Muscle layer of duodenum (tissue), 2 donors: ENCODE results near the gene MTHFD1.

ENCODE experiments used
- H3K27ac ChIP-seq: one replicate; pipeline ENCODE4 v1.7.0; 2013; ENCODE audit warnings: mild to moderate bottlenecking, low read length
- H3K27me3 ChIP-seq: one replicate; pipeline ENCODE4 v1.7.0; 2013; ENCODE audit warnings: low read depth, mild to moderate bottlenecking, control low read depth, low read length
- H3K36me3 ChIP-seq, 2 donors: one replicate each; pipeline ENCODE4 v1.7.0; 2013; ENCODE audit warnings: low read length in 2 of 2, control low read depth in 1 of 2, mild to moderate bottlenecking in 1 of 2; ENCODE audit not compliant: insufficient read depth in 2 of 2, control insufficient read depth in 1 of 2
- H3K4me1 ChIP-seq, 2 donors: one replicate each; pipeline ENCODE4 v1.7.0; 2013; ENCODE audit warnings: low read length in 2 of 2, mild to moderate bottlenecking in 2 of 2, control low read depth in 1 of 2, moderate library complexity in 1 of 2; ENCODE audit not compliant: insufficient read depth in 2 of 2, control insufficient read depth in 1 of 2
- H3K4me3 ChIP-seq, 2 donors: one replicate each; pipeline ENCODE4 v1.7.0; 2013; ENCODE audit warnings: low read length in 2 of 2, low read depth in 1 of 2, mild to moderate bottlenecking in 1 of 2
- H3K9me3 ChIP-seq, 2 donors: one replicate each; pipeline ENCODE4 v1.7.0; 2013; ENCODE audit warnings: low read length in 2 of 2, control low read depth in 1 of 2, mild to moderate bottlenecking in 1 of 2; ENCODE audit not compliant: control insufficient read depth in 1 of 2
- donor health status: healthy.

Gene MTHFD1

DNA sequence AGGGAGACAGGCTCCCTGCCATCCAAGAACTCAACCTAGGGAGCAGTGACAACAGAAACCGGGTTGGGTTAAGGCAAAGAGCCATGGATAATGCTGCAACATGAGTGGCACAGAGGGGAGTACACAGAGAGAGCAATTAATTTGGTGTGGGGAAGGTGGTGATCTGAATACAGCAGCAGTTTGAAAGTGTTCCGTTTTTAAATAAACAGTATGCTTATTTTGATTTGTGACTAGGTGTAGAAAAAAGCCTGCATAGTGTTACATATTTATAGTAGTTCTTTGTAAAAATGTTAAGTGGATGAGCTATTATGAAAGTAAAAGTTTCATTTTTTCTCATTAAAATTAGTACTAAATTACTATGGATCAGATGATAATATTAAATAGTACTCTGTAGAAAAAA lies 85.9 kb downstream of the MTHFD1 start:
- Histone ChIP-seq H3K27me3 (no peaks in the 10 kb centered on the region), H3K4me1 (peaks cover 0 to 3% of the 10 kb centered on the region in 2 donors), H3K9me3 (no peaks in the 10 kb centered on the region), H3K36me3 (no peaks in the 10 kb centered on the region), H3K4me3 (no peak overlapping the region), H3K27ac (no peak overlapping the region)

DNA sequence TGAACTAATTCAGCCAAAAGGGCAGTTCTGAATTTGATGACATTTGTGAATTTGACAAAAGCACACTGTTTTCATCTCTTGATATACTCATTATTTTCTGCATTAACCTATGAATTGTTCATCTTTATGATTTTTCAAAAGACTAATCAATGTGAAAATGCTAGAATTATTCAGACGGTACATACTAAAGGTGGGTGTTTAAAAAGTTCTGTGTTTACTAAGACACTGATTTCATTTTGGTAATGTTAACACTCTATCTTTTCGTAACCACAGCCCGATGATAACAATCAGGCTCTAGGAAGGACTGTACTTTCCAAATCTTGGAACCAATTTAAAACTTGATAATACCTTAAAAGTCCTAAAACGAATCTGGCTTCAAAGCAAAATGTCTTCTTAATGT lies 86.5 kb downstream of the MTHFD1 start:
- H3K27me3 ChIP-seq = no peaks in the 10 kb centered on the region
- H3K9me3 ChIP-seq = no peaks in the 10 kb centered on the region
- no peak overlapping the region for H3K4me3 ChIP-seq
- no peak overlapping the region for H3K27ac ChIP-seq
- H3K4me1 ChIP-seq = peaks cover 0 to 3% of the 10 kb centered on the region in 2 donors
- peaks cover 0 to 3% of the 10 kb centered on the region in 2 donors for H3K36me3 ChIP-seq

DNA sequence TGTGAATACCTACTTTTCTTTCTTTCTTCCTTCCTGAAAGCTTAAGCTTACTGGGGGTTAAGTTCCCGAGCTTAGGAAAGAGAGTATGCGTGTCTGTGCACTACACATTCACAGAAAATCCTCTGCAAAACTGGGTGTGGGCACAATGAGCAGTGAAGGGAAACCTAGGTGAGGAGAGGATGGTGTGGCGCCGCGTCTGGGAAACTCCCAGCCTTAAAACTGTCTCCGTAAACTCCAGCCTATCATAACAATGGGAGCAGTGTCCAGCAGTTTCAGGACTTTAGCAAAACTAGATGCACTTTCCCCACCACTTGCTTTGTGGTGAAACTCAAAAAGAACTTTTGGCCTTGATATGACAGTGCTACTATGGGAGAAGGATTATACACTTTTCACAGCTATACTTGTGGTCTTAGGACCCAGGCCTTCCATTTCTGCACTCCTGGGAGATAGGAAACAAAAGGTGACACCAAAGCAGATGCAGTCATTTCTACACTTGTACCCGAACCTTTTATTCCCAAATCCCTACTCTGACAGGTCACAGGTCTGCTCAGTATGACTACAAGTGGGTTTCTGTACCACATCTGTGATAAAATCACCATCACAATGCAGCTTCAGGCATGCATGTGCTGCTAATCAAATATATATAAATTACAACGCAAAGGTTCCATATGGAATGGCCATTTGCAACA lies 87.6 kb downstream of the MTHFD1 start:
- Histone ChIP-seq H3K4me1 (peaks cover 0 to 3% of the 10 kb centered on the region in 2 donors), H3K27ac (no peak overlapping the region), H3K4me3 (no peak overlapping the region), H3K27me3 (no peaks in the 10 kb centered on the region), H3K9me3 (no peaks in the 10 kb centered on the region), H3K36me3 (peaks cover 0 to 4% of the 10 kb centered on the region in 2 donors)

DNA sequence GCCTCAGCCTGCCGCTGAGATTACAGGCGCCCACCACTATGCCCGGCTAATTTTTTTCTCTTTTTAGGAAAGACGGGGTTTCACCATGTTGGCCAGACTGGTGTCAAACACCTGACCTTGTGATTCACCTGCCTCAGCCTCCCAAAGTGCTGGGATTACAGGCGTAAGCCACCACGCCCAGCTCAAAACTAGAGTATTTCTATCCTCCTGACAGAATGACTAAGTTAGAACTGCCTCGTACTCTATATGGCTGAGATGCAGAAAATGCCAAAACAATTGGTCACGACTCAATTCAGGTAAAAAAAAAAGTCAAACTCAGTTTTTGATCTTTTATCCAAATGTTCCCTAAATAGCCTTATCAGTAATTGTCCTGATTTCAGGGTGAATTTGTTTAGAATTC lies 88.3 kb downstream of the MTHFD1 start:
- H3K4me1 ChIP-seq = peaks cover 0 to 3% of the 10 kb centered on the region in 2 donors
- no peaks in the 10 kb centered on the region for H3K9me3 ChIP-seq
- H3K4me3 ChIP-seq = no peak overlapping the region
- H3K27me3 ChIP-seq = no peaks in the 10 kb centered on the region
- H3K27ac ChIP-seq = no peak overlapping the region
- peaks cover 0 to 4% of the 10 kb centered on the region in 2 donors for H3K36me3 ChIP-seq

DNA sequence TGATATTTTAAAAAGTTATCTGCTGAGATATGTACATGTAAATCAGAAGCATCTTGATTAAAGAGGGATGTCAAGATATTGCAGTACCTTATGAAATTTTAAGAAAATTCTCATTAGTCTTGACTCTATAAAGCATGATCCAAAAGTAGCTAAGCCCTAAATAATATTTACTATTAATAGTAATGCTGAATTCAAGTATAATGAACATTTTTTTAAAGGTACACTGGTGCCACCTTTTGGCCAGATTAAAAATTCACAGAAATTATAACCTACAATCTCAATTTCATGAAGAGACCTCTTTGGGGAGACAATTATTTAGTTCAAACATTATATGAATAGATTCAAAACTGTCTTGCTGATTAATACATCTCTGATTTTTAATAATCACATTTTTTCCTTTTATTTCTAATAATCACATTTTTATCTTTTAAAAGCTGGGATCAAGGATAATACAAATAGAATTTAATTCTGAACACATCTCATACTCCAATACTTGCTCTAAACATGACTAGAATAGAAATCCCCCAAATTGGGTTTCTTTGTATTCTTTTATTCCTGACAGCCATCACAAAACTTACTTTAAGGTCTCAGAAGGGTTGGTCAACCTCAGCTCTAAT lies 90.6 kb downstream of the MTHFD1 start:
- Histone ChIP-seq H3K4me1 (peaks cover 0 to 3% of the 10 kb centered on the region in 2 donors), H3K27ac (no peak overlapping the region), H3K9me3 (no peaks in the 10 kb centered on the region), H3K36me3 (peaks cover 0 to 4% of the 10 kb centered on the region in 2 donors), H3K27me3 (no peaks in the 10 kb centered on the region), H3K4me3 (no peak overlapping the region)

DNA sequence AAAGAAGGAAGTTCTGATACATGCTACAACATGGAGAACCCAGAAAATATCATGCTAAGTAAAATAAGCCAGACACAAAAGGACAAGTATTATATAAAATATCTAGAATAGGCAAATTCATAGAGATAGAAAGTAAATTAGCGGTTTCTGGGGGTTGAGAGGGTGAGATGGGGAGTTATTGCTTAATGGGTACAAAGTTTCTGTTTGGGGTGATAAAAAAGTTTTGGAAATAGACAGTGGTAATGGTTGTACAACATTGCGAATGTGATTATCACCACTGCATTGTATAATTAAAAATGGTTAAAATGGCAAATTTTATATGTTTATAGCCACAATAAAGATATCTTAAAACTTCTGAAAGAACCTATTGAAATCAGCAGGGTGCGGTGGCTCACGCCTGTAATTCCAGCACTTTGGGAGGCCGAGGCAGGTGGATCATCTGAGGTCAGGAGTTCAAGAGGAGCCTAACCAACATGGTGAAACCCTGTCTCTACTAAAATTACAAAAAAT lies 100.5 kb downstream of the MTHFD1 start:
- Histone ChIP-seq H3K36me3 (peaks cover 22 to 31% of the 10 kb centered on the region in 2 donors), H3K4me1 (no peaks in the 10 kb centered on the region)

DNA sequence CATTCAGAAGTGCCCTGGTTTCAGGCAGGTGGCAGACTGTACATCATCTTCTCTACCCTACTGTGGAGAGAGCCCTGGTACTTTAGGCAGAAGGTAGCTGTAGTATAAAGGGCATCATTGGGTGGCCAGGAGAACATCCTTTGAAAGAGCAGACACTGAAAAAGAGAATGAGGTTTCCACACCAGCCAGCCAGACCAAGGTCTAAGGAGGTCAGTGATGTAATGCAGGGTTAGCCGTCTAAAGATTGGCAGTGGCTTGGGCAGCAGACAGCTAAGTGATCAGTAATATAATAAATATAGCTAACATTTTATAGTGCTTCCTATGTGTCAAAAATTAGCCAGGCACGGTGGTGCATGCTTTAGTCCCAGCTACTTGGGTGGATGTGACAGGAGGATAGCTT lies 103.5 kb downstream of the MTHFD1 start:
- H3K27me3 ChIP-seq = no peaks in the 10 kb centered on the region
- H3K36me3 ChIP-seq = peaks cover 13 to 25% of the 10 kb centered on the region in 2 donors
- H3K4me1 ChIP-seq = no peaks in the 10 kb centered on the region
- no peaks in the 10 kb centered on the region for H3K9me3 ChIP-seq
- no peak overlapping the region for H3K4me3 ChIP-seq
- H3K27ac ChIP-seq = no peak overlapping the region

More for the DNA sequence above, 100.5 kb downstream of the MTHFD1 start:
- H3K4me3 ChIP-seq = no peak overlapping the region
- no peaks in the 10 kb centered on the region for H3K9me3 ChIP-seq
- no peak overlapping the region for H3K27ac ChIP-seq
- H3K27me3 ChIP-seq = no peaks in the 10 kb centered on the region

DNA sequence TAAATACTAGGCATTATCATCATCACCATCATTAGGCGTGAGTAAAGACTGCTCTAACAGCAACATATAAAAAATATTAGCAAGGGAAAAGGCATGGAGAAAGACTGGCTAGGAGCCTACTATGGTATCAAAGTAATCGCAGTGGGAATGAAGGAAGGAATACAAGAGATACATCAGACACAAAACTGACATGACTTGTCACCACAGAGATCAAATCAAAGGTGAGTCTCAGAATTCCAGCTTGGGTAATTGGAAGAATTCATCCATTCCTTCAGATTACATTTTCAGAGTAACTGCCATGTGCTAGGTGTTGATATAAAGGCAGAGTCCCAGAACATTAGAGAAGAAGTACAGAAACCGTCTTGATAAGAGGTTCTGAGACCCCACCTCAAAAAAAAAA lies 105.3 kb downstream of the MTHFD1 start:
- Histone ChIP-seq H3K27me3 (no peaks in the 10 kb centered on the region), H3K9me3 (no peaks in the 10 kb centered on the region), H3K4me3 (no peak overlapping the region), H3K36me3 (peaks cover 0 to 8% of the 10 kb centered on the region in 2 donors), H3K27ac (no peak overlapping the region), H3K4me1 (no peaks in the 10 kb centered on the region)

DNA sequence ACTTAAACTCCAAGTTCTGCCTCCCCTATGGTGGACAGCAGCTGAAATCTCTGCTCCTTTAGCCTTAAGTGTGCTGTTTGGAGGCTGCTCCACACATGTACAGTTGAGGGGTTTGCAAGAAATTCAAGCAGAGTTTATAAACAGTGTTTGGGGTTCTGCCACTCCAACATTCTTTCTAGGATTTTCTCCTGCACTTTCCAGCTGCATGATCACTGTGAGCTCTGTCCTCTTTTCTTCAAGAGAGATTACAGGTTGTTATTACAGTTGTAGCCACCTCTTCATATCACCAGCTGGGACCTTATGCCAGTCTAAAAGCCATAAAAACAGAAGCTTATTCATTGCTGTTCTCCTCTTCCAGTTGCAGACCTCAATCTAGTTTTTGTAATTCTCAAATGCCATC lies 107.1 kb downstream of the MTHFD1 start:
- no peaks in the 10 kb centered on the region for H3K27me3 ChIP-seq
- H3K9me3 ChIP-seq = no peaks in the 10 kb centered on the region
- peaks cover 0 to 7% of the 10 kb centered on the region in 2 donors for H3K36me3 ChIP-seq
- H3K27ac ChIP-seq = no peak overlapping the region
- H3K4me1 ChIP-seq = no peaks in the 10 kb centered on the region
- H3K4me3 ChIP-seq = no peak overlapping the region

DNA sequence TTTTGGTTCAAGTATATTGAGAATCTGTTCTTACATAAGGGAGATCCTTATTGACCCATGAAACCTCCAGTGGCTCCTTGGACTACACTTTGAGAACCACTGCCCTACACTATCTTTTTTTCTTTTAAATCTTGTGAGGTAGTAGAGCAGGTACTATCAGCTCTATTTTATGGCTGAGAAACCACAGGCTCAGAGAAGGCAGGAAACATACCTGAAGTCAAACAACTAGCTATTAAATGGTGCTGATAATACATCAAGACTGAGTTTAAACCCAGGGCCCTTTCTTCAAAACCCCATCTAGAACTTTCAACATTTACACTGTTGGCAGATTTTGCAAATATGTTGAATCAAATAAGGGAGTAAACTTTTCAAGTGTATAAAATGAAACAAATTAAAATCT lies 108.6 kb downstream of the MTHFD1 start:
- Histone ChIP-seq H3K4me3 (no peak overlapping the region), H3K27ac (no peak overlapping the region), H3K4me1 (peaks cover 6 to 7% of the 10 kb centered on the region in 2 donors), H3K36me3 (no peaks in the 10 kb centered on the region), H3K27me3 (no peaks in the 10 kb centered on the region), H3K9me3 (no peaks in the 10 kb centered on the region)

DNA sequence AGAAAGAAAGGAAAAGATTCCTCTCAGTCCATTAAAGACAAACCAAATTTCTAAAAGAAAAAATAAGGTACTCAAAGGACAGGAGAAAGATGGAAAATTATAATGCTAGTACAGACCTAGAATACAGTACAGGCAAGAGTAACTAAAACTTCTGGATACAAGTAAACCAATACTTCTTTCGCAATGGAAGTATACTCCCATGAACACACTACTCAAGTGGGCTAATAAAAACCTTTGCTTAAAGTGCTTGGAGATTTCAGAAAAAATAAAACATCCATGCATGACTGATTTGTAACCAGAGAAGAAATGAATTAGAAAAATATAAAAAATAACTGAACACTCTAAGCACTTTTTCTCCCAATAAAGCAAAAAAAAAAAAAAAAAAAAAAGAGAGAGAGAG lies 111.9 kb downstream of the MTHFD1 start:
- H3K27me3 ChIP-seq = no peaks in the 10 kb centered on the region
- no peaks in the 10 kb centered on the region for H3K9me3 ChIP-seq
- peaks cover 0 to 8% of the 10 kb centered on the region in 2 donors for H3K36me3 ChIP-seq
- peaks cover 15 to 18% of the 10 kb centered on the region in 2 donors for H3K4me1 ChIP-seq
- no peak overlapping the region for H3K4me3 ChIP-seq
- no peak overlapping the region for H3K27ac ChIP-seq
